GM10266 (cell line): ENCODE data around the gene PRSS3.
"Not testable (repeated sequence)": the region's sequence is repeated elsewhere in the genome, so short reads cannot be mapped to it uniquely, and the experiment has no call there.

Source experiments
- DNase-seq: peaks from one replicate; pipeline ENCODE4 v3.0.0; 2012; ENCODE audit errors: extremely low spot score
- TF ChIP-seq, protein P1 (sequence below): IDR thresholded peaks from 2 replicates; pipeline ENCODE4 v1.5.1; 2012; ENCODE audit warnings: mild to moderate bottlenecking, low read depth; ENCODE audit not compliant: control insufficient read depth, insufficient read depth; ENCODE audit errors: missing control alignments

PRSS3 gene

DNA sequence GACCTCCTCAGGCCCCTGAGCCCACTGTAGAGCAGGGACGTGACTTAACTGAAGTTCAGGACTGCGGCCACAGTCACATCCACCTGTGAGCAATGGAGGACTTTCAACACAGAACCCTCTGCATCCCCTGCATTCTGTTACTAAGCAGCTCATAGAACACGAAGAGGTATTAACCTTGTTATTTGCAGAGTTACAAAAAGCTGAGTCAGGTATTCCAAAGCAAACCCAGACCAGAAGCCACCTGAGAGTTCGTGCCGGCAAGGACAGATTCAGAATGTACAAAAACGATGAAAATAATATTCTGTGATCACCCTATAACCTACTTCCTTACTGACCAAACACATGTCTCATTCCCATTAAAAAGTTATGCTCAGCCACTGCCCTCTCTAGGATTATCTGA is 33.0 kb upstream of the PRSS3 start:
- no peak for DNase-seq
- TF ChIP-seq, protein P1, sequence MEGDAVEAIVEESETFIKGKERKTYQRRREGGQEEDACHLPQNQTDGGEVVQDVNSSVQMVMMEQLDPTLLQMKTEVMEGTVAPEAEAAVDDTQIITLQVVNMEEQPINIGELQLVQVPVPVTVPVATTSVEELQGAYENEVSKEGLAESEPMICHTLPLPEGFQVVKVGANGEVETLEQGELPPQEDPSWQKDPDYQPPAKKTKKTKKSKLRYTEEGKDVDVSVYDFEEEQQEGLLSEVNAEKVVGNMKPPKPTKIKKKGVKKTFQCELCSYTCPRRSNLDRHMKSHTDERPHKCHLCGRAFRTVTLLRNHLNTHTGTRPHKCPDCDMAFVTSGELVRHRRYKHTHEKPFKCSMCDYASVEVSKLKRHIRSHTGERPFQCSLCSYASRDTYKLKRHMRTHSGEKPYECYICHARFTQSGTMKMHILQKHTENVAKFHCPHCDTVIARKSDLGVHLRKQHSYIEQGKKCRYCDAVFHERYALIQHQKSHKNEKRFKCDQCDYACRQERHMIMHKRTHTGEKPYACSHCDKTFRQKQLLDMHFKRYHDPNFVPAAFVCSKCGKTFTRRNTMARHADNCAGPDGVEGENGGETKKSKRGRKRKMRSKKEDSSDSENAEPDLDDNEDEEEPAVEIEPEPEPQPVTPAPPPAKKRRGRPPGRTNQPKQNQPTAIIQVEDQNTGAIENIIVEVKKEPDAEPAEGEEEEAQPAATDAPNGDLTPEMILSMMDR, result no peak

DNA sequence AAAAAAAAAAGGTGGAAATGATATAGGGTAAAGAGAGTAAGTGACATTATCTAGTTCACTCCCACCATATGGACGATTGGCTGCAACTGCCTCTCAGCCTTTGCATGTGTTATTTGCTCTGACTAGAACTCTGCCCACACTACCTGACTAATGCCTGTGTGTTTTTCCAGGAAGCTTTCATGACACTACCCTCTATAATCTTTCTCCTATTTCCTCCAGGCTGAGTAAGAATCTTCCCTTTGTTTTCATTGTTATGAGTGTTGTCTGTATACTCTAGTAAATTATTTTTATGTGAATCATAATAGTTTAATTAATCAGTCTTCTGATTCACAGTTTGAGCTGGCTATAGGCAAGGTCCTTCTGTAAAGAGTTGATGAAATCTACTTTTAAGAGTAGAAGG is 31.7 kb upstream of the PRSS3 start:
- DNase-seq, result not testable (repeated sequence)

DNA sequence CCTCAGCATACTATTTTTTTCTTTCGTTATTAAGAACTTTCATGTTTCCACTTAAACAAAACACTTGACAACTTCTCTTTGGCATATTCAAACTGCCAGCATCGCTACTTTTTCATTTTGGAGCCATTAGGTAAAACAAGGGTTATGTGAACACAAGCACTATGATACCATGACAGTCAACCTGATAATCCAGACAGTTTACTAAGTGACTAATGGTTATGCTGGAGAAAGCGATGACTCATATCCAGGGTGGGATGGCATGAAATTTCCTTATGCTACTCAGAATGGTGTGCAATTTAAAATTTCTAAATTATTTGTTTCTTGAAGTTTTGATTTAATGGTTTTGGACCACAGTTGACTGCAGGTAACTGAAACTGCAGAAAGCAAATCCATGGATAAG is 29.9 kb upstream of the PRSS3 start:
- TF ChIP-seq, protein P1, result no peak
- no peak for DNase-seq

DNA sequence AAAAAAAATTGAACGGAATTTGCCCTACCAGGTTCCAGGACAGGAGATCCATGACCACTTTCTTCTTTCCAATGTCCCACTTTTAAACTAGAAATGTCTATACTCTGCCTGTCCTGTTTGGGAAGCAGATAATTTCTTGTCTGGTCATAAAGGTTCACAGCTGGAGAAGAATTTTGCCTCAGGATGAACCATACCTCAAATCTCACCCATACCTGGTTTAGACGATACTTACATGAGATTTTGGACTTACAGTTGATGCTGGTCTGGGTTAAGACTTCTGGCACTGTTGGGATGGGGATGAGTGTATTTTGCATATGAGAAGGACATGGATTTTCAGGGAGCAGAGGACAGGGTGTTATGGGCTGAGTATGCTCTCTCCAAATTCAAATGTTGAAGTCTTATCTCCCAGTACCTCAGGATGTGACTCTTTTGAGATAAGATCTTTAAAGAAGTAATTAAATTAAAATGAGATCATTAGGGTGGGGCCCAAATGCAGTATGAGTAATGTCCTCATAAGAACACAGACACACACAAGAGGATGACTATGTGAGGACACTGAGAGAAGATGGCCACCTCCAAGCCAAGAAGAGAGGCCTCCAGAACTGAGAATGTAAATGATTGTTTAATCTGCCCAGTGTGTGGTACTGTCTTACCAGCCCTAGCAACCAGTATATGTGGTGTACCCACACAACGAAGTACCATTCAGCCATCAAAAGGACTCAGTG is 25.0 kb upstream of the PRSS3 start:
- not testable (repeated sequence) for DNase-seq

DNA sequence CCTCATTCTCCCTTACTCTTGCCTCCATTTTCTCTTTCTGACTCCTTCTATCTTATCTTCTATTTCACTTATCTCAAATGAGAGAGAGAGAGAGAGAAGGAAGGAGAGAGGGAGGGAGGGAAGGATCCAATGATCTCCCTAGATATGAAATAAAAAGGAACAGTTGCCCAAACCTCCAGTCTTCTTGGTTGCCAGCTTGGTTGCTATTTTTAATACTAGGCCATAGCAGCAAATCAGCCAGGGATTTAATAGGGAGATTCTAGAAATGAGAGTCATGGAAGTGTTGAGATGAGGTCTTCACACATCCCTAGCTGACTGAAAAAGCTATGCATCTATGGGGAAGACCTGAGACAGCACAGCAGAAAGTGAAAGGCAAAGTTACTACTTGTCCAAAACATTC is 22.2 kb upstream of the PRSS3 start:
- DNase-seq, result not testable (repeated sequence)

DNA sequence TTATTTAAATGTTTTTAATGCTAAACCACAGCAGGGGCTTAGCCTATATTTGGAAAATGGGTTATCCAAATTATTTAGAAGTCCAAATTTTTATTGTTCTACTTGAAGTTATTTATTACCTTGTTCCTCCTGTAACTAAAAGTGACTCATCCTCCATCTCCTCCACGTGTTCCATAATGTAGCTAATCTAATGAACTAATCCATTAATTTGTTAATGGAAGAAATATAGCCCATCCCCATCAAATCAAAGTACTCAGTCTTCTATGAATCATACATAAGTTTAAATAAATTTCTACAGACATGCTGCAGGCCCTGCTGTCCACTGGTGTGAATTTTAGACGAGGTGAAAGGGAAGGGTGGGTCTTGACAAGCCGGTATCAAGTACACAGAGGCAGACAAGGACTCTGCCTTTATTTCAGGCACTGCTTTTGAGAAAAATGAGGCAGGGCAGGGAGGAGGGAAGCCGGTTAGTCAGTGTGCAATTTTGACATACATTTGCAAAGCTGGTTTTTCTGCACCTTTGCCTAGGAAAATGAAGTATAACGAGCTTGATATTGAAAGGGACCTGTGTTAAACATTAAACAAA is 21.2 kb upstream of the PRSS3 start:
- not testable (repeated sequence) for DNase-seq

DNA sequence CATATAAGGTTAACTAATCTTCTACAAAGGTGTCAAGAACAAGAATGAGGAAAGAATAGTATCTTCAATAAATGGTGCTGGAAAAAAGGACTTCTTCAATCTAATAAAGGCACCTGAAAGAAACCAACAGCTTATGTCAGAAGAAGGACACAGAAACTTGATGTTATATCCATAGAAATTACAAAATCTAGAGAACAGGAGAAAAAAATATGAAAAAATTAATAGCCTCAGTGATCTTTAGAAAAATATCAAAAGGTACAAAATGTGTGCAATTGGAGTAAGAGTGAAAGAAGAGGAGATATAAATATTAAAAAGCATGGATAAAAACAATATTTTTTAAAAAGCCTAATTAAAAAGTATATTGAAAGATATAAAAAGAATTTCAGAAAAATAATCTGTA is 18.8 kb upstream of the PRSS3 start:
- no peak for DNase-seq
- TF ChIP-seq, protein P1, result no peak

DNA sequence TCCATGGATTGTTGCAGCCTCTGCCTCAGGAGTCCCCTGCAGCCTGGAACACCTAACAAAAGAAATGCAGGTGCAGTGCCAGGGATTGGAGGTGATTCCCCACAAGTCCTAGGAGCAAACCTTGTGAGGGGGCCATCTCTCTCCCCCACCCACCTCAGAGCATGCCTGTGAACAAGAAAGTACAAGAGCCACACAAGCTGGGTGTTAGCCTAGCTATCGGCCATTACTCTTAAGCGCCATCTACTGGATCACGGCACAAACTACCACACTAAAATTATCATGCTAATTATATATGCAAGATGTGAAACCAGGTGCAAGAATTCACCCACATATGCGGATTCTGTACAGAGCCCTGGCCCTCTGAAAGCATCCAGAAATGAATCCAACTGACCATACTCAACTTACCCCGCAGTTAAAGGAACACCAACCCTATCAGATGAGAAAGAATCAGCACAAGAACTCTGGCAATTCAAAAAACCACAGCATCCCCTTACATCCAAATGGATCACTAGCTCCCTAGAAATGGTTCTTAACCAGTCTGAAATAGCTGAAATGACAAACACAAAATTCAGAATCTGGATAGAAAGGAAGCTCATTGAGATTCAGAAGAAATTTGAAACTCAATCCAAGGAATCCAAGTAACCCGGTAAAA is 16.5 kb upstream of the PRSS3 start:
- peak; percentile 65 for DNase-seq
- TF ChIP-seq, protein P1, result peak; percentile 77

DNA sequence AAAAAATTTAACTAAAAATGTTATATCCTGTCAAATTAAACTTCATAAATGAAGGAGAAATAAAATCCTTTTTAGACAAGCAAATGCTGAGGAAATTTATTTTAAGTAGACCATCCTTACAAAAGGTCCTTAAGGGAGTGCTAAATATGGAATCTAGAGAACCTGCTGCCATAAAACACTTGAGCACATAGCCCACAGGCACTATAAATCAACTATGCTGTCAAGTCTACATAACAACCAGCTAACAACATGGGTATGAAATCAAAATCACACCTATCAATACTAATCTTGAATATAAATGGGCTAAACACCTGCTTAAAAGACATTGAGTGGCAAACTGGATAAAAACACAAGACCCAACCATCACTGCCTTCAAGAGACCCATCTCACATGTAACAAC is 15.1 kb upstream of the PRSS3 start:
- no peak for DNase-seq
- TF ChIP-seq, protein P1, result no peak
